GM19351 (cell line): ENCODE data around the gene FBXO7.

Experiments used
- ATAC-seq: cut with Tn5 transposase; IDR thresholded peaks from one replicate; pipeline ENCODE4 v1.9.1; 2021; ENCODE audit warnings: mild to moderate bottlenecking, moderate library complexity; ENCODE audit not compliant: unreplicated experiment

FBXO7 gene

DNA sequence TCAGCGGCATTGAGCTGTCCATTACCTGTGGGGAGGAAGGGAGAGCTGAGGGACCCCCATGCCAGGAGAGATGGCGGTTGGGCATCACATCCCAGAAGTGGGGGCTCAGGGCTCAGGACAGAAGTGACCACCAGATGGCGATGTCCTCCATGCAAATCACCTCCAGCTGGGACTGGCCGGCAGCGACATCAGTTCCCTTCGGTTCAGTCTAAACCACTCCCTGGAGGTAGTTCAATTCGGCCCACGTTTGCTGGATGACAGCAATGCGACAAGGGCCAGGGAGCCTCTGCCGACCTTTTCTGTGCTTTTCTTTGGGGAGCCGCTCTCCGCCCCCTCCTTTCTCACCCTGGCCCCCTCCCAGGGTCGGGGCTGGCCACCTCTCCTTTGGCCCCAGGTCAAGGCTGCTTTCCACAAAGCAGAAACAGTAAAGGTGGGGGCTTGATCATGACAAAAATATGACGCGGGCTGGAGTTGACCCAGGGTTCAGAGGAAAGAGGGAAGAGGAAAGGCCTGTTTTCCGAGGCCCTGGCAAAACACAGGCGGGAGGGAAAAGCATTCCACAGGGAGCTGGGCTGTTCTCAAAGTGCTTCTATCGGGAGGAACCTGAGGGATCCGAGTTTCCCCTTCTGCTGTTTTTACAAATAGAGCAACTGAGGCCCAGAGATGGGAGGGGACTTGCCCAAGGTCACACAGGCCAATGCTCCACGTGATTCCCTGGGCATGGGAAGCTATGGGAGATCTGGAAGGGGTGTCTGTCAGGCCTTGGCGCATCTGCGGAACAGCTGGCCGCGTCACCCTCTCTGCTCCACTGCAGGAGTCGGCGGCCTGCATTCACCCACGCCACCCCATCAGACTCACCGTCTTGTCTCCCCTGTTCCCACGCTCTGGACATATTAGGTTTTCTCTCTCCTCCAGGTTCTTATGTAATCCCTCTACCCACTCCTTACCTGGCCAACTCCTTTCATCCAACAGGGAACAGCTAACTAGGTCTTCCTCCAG, 54.7 kb downstream of the FBXO7 start:
- no peak for ATAC-seq

GRCh38 chr22:32531228-32531627, 56.6 kb downstream of the FBXO7 start:
- no peak for ATAC-seq

GRCh38 chr22:32531931-32532819, 57.6 kb downstream of the FBXO7 start:
- ATAC-seq, result no peak

- ATAC-seq, result no peak
Measured at GRCh38 chr22:32532820-32533128, 58.2 kb downstream of the FBXO7 start.

- ATAC-seq, result no peak
Measured at GRCh38 chr22:32533265-32534111, 58.9 kb downstream of the FBXO7 start.

GRCh38 chr22:32534252-32535235, 59.9 kb downstream of the FBXO7 start:
- ATAC-seq, result no peak

GRCh38 chr22:32535531-32536190, 61.0 kb downstream of the FBXO7 start:
- ATAC-seq, result no peak

DNA sequence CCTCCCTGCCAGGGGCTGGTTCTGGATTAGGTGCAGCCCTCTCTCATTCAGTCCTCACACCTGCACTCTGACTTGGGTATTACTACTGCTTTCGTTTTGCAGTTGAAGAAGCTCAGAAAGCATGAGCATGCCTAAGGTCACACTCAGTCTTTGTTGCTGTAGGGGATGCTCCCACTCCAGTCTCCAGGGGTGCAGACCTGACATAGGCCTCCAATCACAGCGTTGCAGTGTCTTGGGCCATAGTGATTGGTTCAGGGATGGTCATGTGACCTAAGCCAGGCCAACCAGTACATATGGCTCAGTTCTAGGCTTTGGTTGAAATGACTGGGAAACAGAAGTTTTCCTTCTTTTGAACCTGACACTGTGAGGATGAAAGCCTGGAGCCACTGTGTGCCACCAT, 61.7 kb downstream of the FBXO7 start:
- no peak for ATAC-seq

GRCh38 chr22:32538521-32538920, 63.9 kb downstream of the FBXO7 start:
- ATAC-seq, result no peak

- no peak for ATAC-seq
Measured at GRCh38 chr22:32539631-32540421, 65.2 kb downstream of the FBXO7 start.

DNA sequence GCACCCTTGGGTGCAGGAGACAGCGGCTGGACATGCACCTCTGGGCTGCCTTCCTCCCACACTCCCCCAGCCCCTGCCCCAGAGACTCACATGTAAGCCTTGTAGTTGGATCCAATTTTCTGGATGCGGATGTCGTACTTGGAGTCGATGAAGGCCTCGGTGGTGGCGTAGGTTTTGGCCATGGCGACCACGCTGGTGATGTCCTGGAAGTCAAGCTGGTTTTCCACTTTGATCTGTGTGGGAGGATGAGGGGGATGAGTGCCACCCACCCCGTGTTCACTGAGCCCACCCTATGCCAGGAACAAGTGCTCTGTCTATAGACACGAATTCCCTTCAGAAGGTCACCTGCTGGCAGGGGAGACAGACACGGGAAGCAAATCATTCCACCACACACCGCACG, 66.9 kb downstream of the FBXO7 start:
- no peak for ATAC-seq

- no peak for ATAC-seq
Measured at GRCh38 chr22:32542066-32542676, 67.6 kb downstream of the FBXO7 start.

DNA sequence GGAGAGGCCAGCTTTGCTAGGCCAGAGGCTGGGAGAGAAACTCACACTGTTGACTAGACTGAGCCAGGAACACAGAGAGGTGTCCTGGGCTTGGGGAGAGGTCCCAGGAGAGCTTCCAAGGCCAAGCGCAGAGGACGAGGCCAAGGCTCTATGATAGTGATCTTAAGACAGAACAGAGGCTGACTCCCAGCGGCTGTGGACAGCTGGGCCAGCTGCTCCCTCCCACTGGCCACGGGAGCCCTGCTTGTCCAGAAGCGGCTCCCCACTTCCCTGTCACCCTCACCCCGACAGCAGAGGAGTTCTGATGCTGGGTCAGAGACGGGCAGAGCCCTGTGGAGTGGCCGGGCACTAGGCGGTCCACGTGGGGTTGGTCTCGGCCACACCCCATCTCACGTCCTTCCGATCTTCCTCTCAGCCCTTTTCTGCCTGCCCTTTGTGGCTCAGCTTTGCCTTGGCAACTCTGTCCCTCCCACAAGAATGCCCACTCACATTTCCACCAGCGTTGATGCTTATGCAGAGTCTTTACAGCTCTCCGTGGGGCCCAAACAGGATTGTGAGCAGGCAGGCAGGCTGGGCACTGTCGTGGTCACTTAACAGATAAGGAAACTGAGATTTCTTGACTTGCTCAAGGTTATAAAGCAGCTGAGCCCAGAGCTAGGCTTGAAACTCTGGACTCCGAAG, 68.2 kb downstream of the FBXO7 start:
- ATAC-seq, result no peak

DNA sequence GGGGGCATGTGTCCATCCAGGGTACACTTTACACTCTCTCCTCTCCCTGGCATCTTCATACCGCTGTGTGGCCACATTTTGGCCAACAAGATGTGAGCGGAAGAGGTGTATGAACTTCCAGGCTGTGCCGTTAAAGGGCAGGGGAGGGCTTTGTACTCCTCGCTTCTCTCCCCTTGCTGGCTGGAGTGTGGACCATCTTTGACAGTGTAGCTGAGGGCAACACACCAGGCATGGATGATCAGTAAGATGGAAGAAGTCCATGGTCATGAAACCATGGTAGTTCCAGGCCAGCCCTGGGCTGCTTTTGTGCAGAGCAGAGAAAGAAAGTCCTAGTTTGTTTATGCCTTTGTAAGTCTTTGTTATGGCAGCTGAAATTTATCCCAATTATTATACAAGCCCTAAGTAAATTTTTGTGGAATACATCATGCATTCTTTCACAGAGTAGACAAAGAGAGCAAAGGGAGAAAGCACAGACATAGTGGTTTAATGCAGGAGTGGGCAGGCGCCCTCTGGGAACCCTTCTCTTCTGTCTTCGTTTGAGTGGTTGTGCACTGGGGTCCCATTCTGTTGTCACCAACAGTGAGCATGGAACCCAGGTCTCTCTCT, 70.4 kb downstream of the FBXO7 start:
- no peak for ATAC-seq

GRCh38 chr22:32545801-32546200, 71.2 kb downstream of the FBXO7 start:
- no peak for ATAC-seq

- no peak for ATAC-seq
Measured at GRCh38 chr22:32546496-32546895, 71.9 kb downstream of the FBXO7 start.

GRCh38 chr22:32546935-32547334, 72.3 kb downstream of the FBXO7 start:
- no peak for ATAC-seq
